Activated CD8-positive, alpha-beta memory T cell treated with anti-CD3 and anti-CD28 coated beads for 36 hours (primary cell): ENCODE results near the gene JMJD8. TPM values are rescaled to one million over a fixed set of nuclear protein-coding genes. Genes with fewer than 3 reads are reported as not detected.

Experiments used
- CTCF ChIA-PET: fragments of 350-600 bp; sonication (Branson Sonifier 250); formaldehyde crosslinking; loops from one replicate; lab custom pipeline; 2021; ENCODE audit warnings: antibody characterized with exemption; lab: Charles Lee
- POLR2A ChIA-PET: fragments of 350-600 bp; sonication (Branson Sonifier 250); formaldehyde crosslinking; loops from one replicate; lab custom pipeline; 2021; ENCODE audit warnings: antibody characterized with exemption; lab: Charles Lee
- total RNA-seq, 2 experiments: library from RNA; stranded (reverse); gene quantifications; one replicate each; pipeline ENCODE4 v1.2.3, GENCODE V29; 2021

JMJD8 gene
- total RNA-seq, 2 experiments from 2014 or later, result 48.7 to 49.3 TPM

- CTCF ChIA-PET, result interaction anchor here (0.5 to 6.1 kb wide), 2 partner anchors 9 to 130 kb away, joined by 4 to 25 read pairs; partner anchors contain the start of gene RHOT2
- POLR2A ChIA-PET, result interaction anchor here (0.6 to 2.1 kb wide), 2 partner anchors 9 to 301 kb away, joined by 3 to 5 read pairs; partner anchors contain the start of gene RHOT2
Measured at GRCh38 chr16:676913-677312, 7.2 kb downstream of the JMJD8 start.

GRCh38 chr16:676565-676902, 7.6 kb downstream of the JMJD8 start:
- CTCF ChIA-PET, result interaction anchor here (0.5 to 6.1 kb wide), 2 partner anchors 9 to 131 kb away, joined by 4 to 25 read pairs; partner anchors contain the start of gene RHOT2
- POLR2A ChIA-PET, result interaction anchor here (0.6 to 2.1 kb wide), 2 partner anchors 8 to 301 kb away, joined by 3 to 5 read pairs; partner anchors contain the start of gene RHOT2

GRCh38 chr16:675884-676564, 8.1 kb downstream of the JMJD8 start:
- POLR2A ChIA-PET, result interaction anchor here (0.6 to 2.1 kb wide), 4 partner anchors 8 to 300 kb away, joined by 3 to 5 read pairs (median 4); partner anchors contain the start of genes METTL26, RHOT2 and WDR90
- CTCF ChIA-PET, result interaction anchor here (0.5 to 6.1 kb wide), 4 partner anchors 8 to 131 kb away, joined by 3 to 25 read pairs (median 4); partner anchors contain the start of genes ANTKMT and RHOT2

- ChIA-PET CTCF (interaction anchor here (0.8 to 6.1 kb wide), 3 partner anchors 7 to 46 kb away, joined by 3 to 25 read pairs (median 3); partner anchors contain the start of genes ANTKMT and RHOT2), POLR2A (interaction anchor here (1.1 to 2.1 kb wide), 3 partner anchors 7 to 39 kb away, joined by 3 to 5 read pairs (median 4); partner anchors contain the start of genes METTL26, RHOT2 and WDR90)
Measured at GRCh38 chr16:674968-675883, 8.9 kb downstream of the JMJD8 start, which contains the start of gene RHBDL1. TSS of gene RHBDL1 (plus strand) at chr16:675671. CDS start at chr16:675791, 120 bp downstream.

GRCh38 chr16:674214-674881, 9.8 kb downstream of the JMJD8 start:
- CTCF ChIA-PET, result interaction anchor here (1.1 kb wide), 1 partner anchor 12 kb away, joined by 3 read pairs; no protein-coding TSS in a partner anchor
- POLR2A ChIA-PET, result no interaction called here

GRCh38 chr16:673399-673991, 10.6 kb downstream of the JMJD8 start:
- ChIA-PET POLR2A (no interaction called here), CTCF (interaction anchor here (1.1 kb wide), 1 partner anchor 11 kb away, joined by 3 read pairs; no protein-coding TSS in a partner anchor)

- CTCF ChIA-PET, result no interaction called here
- POLR2A ChIA-PET, result no interaction called here
Measured at GRCh38 chr16:672851-673250, 11.3 kb downstream of the JMJD8 start.

- ChIA-PET POLR2A (interaction anchor here (0.7 kb wide), 1 partner anchor 146 kb away, joined by 3 read pairs; no protein-coding TSS in a partner anchor), CTCF (no interaction called here)
Measured at GRCh38 chr16:672371-672770, 11.8 kb downstream of the JMJD8 start.

GRCh38 chr16:671353-672131, 12.6 kb downstream of the JMJD8 start:
- ChIA-PET POLR2A (interaction anchor here (0.7 kb wide), 1 partner anchor 145 kb away, joined by 3 read pairs; no protein-coding TSS in a partner anchor), CTCF (no interaction called here)

GRCh38 chr16:670485-671352, 13.4 kb downstream of the JMJD8 start:
- CTCF ChIA-PET, result no interaction called here
- POLR2A ChIA-PET, result no interaction called here

- POLR2A ChIA-PET, result interaction anchor here (0.7 kb wide), 1 partner anchor 10 kb away, joined by 3 read pairs; no protein-coding TSS in a partner anchor
- CTCF ChIA-PET, result no interaction called here
Measured at GRCh38 chr16:669666-670065, 14.5 kb downstream of the JMJD8 start.

- ChIA-PET POLR2A (interaction anchor here (0.6 to 1.8 kb wide), 5 partner anchors 8 to 1298 kb away, joined by 3 to 5 read pairs (median 3); partner anchors contain the start of genes JMJD8 and WDR90), CTCF (interaction anchor here (1.0 to 2.7 kb wide), 9 partner anchors 10 to 120 kb away, joined by 3 to 25 read pairs (median 3); partner anchors contain the start of genes CCDC78, CHTF18, JMJD8 and RPUSD1)
Measured at GRCh38 chr16:668519-669171, 15.5 kb downstream of the JMJD8 start.

- ChIA-PET POLR2A (interaction anchor here (0.6 to 1.8 kb wide), 6 partner anchors 9 to 1298 kb away, joined by 3 to 5 read pairs (median 3); partner anchors contain the start of gene WDR90), CTCF (interaction anchor here (0.7 to 2.7 kb wide), 12 partner anchors 9 to 121 kb away, joined by 3 to 25 read pairs (median 3); partner anchors contain the start of genes CCDC78, CHTF18, RPUSD1 and STUB1)
Measured at GRCh38 chr16:667780-668518, 16.2 kb downstream of the JMJD8 start, which contains the start of gene RHOT2. TSS of gene RHOT2 (plus strand) at chr16:668132. CDS start at chr16:668200, 68 bp downstream.

- POLR2A ChIA-PET, result interaction anchor here (1.2 to 1.8 kb wide), 4 partner anchors 9 to 53 kb away, joined by 3 to 5 read pairs (median 4); partner anchors contain the start of gene WDR90
- CTCF ChIA-PET, result interaction anchor here (0.7 to 2.7 kb wide), 8 partner anchors 8 to 121 kb away, joined by 3 to 25 read pairs (median 3); partner anchors contain the start of genes CHTF18, RPUSD1, STUB1 and WDR24
Measured at GRCh38 chr16:667113-667779, 16.9 kb downstream of the JMJD8 start.
